SKM-1 treated with dmso at 0.1 percent for 144 hours (cell line): ENCODE data around the gene TCP11.
A peak's percentile ranks its signal among the peaks of the same experiment; 100 is the strongest.

ENCODE experiments used
- DNase-seq: peaks from one replicate; lab custom pipeline; 2025; ENCODE audit not compliant: unreplicated experiment; lab: John Stamatoyannopoulos, UW

The TCP11 gene

GRCh38 chr6:35173427-35174087 lies 32.4 kb upstream of the TCP11 start:
- no peak for DNase-seq

- no peak for DNase-seq
Observed at GRCh38 chr6:35173044-35173426, 31.9 kb upstream of the TCP11 start.

- no peak for DNase-seq
Observed at GRCh38 chr6:35170891-35171290, 29.8 kb upstream of the TCP11 start.

GRCh38 chr6:35170166-35170565 lies 29.0 kb upstream of the TCP11 start:
- no peak for DNase-seq

- DNase-seq, result no peak
Observed at GRCh38 chr6:35168461-35168861, 27.3 kb upstream of the TCP11 start.

GRCh38 chr6:35167505-35167904 lies 26.4 kb upstream of the TCP11 start:
- DNase-seq, result no peak

- DNase-seq, result no peak
Observed at GRCh38 chr6:35166520-35166919, 25.4 kb upstream of the TCP11 start.

GRCh38 chr6:35166116-35166515 lies 25.0 kb upstream of the TCP11 start:
- DNase-seq, result no peak

- no peak for DNase-seq
Observed at GRCh38 chr6:35165630-35166071, 24.5 kb upstream of the TCP11 start.

GRCh38 chr6:35164868-35165267 lies 23.7 kb upstream of the TCP11 start:
- DNase-seq, result no peak

GRCh38 chr6:35164277-35164676 lies 23.1 kb upstream of the TCP11 start:
- no peak for DNase-seq

GRCh38 chr6:35163836-35164235 lies 22.7 kb upstream of the TCP11 start:
- DNase-seq, result no peak

GRCh38 chr6:35161776-35162607 lies 20.9 kb upstream of the TCP11 start:
- no peak for DNase-seq

- DNase-seq, result no peak
Observed at GRCh38 chr6:35161266-35161665, 20.1 kb upstream of the TCP11 start.

- no peak for DNase-seq
Observed at GRCh38 chr6:35160642-35161041, 19.5 kb upstream of the TCP11 start.

- DNase-seq, result no peak
Observed at GRCh38 chr6:35158520-35158919, 17.4 kb upstream of the TCP11 start.

- DNase-seq, result no peak
Observed at GRCh38 chr6:35154947-35155346, 13.8 kb upstream of the TCP11 start.

GRCh38 chr6:35154262-35154661 lies 13.1 kb upstream of the TCP11 start:
- DNase-seq, result no peak

GRCh38 chr6:35152067-35152707 lies 11.0 kb upstream of the TCP11 start:
- DNase-seq, result peak; percentile 3

- no peak for DNase-seq
Observed at GRCh38 chr6:35151466-35151865, 10.3 kb upstream of the TCP11 start.

- no peak for DNase-seq
Observed at GRCh38 chr6:35149891-35150566, 8.9 kb upstream of the TCP11 start.
